HEK293T (cell line): ENCODE measurements around the gene ELL2.

ENCODE experiments used
- ARNT ChIP-seq: fragments of 450-650 bp; IDR thresholded peaks from 2 replicates; pipeline ENCODE4 v1.6.1; 2017; ENCODE audit warnings: mild to moderate bottlenecking
- FOXA1 ChIP-seq: fragments of 450-650 bp; IDR thresholded peaks from 2 replicates; pipeline ENCODE4 v1.6.1; 2016; ENCODE audit warnings: mild to moderate bottlenecking
- FOXM1 ChIP-seq: fragments of 450-650 bp; IDR thresholded peaks from 2 replicates; pipeline ENCODE4 v1.6.1; 2017; ENCODE audit warnings: mild to moderate bottlenecking, borderline replicate concordance
- HDGF ChIP-seq: fragments of 450-650 bp; IDR thresholded peaks from 2 replicates; pipeline ENCODE4 v1.6.1; 2017; ENCODE audit warnings: antibody characterized with exemption, borderline replicate concordance
- SUZ12 ChIP-seq: fragments of 450-650 bp; IDR thresholded peaks from 2 replicates; pipeline ENCODE4 v1.6.1; 2016; ENCODE audit warnings: mild to moderate bottlenecking

- TF ChIP-seq FOXM1 (no peak), ARNT (no peak), SUZ12 (no peak), HDGF (no peak), FOXA1 (no peak)
Observed at GRCh38 chr5:95836544-95836943, 125.1 kb downstream of the ELL2 start.
